GM21390 (cell line): ENCODE results near the gene NEK6.

Experiments used
- ATAC-seq: cut with Tn5 transposase; IDR thresholded peaks from one replicate; pipeline ENCODE4 v1.9.1; 2021; ENCODE audit not compliant: unreplicated experiment

NEK6 gene

DNA sequence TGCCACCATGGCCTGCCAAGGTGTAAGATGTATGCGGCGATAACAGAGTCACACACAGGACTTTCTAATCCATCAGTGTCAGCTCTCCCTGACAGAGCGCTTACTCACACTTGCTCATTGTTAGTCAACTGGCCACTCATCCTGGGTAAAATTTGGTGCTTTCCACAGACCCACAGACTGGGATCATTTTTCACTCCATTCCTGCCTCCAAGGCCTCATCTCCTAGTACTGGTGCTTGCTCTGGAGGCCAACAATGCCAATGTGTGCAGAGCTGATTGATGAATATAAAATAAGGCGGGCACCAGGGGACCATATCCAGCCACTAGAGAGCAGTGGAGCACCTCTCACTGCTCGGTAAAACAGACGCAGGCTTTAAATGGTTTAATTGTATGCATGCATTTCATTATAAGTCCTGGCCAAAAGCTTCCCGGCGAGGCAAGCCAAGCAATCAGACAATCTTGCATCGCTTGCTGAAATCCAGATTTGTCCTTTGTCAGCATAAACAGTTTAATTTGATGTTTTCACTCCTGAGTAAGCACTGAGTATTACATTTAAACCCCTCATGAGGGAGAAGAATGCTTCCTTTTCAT, 135.2 kb downstream of the NEK6 start:
- no peak for ATAC-seq

DNA sequence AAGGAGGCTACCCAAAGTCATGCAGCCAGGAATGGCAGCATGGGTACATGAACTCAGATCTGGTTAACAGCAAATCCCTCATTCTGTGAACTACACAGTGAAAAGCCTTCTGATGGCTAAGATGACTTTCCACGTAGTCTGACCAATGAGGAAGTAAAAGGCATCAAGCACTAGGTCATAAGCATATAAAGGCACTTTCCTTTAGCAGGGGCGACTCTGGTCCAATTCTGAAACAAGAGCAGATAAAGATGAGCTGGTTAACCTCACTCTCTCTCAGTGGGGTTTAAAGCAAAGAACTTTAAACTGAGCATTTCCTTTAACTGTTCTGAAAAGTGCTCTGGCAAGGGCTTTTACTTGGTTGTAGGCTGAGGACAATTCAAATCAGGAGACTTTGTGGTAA, 136.4 kb downstream of the NEK6 start:
- ATAC-seq: no peak

DNA sequence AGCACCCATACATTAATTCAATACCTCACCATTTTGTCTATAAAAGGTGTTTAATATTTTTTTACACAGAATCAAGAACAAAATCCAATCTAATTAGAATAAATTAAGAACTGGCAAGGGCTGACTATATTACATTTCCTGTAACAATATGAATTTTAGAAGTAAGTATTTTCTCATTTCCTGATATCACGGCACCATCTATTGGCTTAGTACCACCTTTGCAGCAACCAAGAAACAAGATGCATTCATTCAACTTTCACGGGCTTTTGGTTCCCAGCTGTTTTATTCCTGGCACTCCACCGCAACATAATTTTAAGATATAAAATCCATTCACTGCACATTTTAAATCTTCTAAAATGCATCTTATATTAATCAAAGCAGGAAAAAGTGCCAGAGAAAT, 136.8 kb downstream of the NEK6 start:
- no peak for ATAC-seq

DNA sequence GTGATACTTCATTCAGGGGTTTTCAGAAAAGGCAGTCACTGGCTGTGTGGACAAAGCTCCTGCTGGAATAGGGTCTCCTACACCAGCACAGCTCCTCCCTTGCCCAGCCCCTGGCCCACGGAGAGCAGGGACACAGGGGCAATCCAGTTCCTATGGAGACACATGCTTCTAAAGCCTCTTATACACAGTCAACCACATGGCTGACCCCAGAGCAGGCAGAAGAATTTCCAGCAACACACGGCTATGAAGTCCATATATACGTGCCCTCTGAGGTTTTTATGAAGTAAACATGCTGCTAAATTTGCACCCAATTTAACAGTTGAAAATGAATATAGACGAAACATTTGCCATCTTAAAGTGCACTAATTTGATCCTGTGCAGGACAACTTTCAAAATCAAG, 138.1 kb downstream of the NEK6 start:
- ATAC-seq: no peak

DNA sequence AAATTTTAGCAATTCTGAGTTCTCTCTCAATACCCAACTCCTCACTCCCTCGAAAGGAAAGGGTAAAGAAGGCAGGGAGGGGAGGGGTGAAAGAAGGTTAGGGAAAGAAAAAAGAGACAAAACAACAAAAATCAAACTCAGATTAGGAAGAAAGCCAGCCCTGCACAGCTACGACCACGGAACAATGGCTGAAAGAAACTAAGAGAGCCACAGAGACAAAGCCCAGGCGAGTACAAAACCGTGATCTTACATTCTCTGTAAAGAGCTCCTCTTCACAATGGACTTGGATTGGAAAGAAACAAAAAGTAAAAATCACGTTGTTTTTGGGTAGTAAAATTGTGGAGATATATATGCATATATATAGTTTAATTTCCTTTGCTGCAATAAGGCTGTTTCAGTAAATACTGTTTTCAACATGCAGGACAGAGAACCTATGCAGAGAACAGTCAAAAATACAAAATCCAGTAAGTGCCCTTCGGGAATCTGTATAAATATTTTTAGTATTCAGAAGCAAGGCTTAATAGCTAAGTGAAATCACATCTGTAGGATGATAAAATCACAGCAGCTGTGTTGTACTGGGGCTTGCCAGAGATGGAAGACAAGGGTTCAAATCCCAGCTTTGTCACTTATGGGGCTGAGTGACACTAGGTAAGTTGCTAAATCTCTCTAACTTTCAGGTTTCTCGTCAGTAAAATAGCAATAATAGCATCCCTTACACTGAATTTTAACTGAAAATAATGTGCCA, 140.6 kb downstream of the NEK6 start:
- no peak for ATAC-seq

GRCh38 chr9:124399323-124399967, 141.7 kb downstream of the NEK6 start:
- no peak for ATAC-seq

DNA sequence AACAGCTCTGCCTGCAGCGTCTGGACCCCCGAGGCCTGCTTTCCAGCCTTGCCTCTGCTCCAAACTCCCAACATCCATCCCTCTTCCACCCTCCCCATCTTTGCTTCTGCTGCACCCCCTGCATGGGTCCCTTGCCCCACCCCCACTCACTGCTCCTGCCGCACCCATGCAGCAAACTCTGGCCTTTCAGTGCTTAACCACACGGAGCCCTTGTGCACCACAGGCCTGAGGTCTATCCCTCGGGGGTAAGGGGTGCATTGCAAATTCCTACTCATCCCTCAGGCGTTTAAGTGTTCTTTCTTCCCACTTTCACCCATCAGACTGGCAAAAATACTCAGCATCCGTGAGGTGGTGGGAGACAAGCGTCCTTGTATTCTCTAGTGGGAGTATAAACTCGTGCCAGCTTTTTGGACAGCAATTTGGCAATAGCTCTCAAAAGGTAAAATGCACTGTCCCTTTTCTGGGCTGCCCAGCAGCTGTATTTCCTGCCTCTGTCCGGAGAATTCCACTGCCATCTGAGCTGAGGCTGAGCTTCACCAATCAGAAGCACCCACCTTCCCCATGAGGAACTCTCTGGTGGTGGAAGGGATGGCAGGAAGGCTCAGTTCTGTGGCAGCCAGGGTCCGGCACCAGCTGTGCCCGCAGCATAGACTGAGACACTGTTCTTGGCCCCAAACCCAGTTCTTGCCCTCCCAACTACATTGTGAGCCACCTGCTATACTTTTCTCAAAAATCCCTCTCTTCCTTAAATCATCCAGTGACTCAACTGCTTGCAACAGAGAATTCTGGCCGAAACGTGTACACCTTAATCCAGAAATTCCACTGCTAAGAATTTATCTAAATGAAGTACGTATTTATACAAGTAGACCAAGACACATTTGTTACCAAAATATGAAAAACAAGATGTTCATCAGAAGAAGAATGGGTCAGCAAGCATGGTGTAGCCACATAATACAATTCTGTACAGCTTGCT, 142.5 kb downstream of the NEK6 start:
- no peak for ATAC-seq
